GM18873 (cell line): ENCODE data around the gene CIC.

Experiments used
- ATAC-seq: cut with Tn5 transposase; IDR thresholded peaks from one replicate; pipeline ENCODE4 v1.9.1; 2021; ENCODE audit warnings: mild to moderate bottlenecking, moderate library complexity, moderate number of reproducible peaks; ENCODE audit not compliant: unreplicated experiment, low FRiP score

Gene CIC

GRCh38 chr19:42301646-42302203 is 32.7 kb downstream of the CIC start, which contains the start of gene PRR19:
Gene PRR19, plus strand, starts transcription at chr19:42302132. Its CDS starts 7,453 bp downstream, at chr19:42309585.
- no peak for ATAC-seq

GRCh38 chr19:42303101-42303464 is 34.0 kb downstream of the CIC start:
- ATAC-seq = no peak

- no peak for ATAC-seq
These were observed 34.8 kb downstream of the CIC start for GRCh38 chr19:42303876-42304275.

- no peak for ATAC-seq
These were observed 37.6 kb downstream of the CIC start for GRCh38 chr19:42306646-42307045.

DNA sequence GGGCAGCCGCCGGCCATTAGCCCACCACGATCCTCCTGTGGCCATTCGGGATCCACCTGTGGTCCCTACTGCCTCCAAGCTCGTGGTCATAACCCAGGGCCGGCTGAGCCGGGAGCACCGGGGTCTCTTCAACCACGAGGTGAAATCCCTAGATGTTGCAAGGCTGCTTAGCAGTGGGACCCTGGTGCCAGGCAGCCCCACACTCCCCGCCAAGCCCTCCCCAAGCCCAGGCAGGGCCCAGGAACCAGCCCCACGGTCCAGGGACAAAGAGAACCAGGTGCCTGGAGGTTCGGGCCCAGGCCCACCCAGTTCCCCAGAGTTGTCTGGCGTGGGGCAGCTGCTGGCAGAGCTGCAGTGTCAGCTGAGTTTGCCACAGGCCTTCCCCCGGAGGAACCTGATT is 40.6 kb downstream of the CIC start:
- no peak for ATAC-seq

DNA sequence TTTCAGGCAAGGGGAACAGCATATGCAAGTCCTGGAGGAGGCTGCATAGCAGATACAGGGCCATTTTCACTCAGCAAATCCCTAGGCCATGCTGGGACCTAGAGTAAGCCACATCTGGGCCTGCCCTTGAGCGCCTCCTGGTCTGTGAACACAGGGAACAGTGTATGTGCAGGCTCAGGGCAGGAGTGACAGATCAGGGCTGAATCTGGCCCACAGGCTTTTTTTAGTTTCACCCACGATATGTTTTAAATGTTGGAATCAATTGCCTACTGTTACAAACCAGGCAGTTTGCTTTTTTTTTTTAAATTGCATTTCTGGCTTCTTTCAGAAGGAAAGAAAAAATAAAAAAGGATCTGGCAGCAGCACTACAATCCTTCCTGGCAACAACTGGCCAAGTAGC is 42.6 kb downstream of the CIC start:
- ATAC-seq = no peak

GRCh38 chr19:42312370-42312769 is 43.3 kb downstream of the CIC start:
- ATAC-seq = no peak

- no peak for ATAC-seq
These were observed 44.2 kb downstream of the CIC start, which contains the start of gene TMEM145 for GRCh38 chr19:42313096-42313839. Gene TMEM145, plus strand, starts transcription at chr19:42313309. Its CDS starts 68 bp downstream, at chr19:42313377.

DNA sequence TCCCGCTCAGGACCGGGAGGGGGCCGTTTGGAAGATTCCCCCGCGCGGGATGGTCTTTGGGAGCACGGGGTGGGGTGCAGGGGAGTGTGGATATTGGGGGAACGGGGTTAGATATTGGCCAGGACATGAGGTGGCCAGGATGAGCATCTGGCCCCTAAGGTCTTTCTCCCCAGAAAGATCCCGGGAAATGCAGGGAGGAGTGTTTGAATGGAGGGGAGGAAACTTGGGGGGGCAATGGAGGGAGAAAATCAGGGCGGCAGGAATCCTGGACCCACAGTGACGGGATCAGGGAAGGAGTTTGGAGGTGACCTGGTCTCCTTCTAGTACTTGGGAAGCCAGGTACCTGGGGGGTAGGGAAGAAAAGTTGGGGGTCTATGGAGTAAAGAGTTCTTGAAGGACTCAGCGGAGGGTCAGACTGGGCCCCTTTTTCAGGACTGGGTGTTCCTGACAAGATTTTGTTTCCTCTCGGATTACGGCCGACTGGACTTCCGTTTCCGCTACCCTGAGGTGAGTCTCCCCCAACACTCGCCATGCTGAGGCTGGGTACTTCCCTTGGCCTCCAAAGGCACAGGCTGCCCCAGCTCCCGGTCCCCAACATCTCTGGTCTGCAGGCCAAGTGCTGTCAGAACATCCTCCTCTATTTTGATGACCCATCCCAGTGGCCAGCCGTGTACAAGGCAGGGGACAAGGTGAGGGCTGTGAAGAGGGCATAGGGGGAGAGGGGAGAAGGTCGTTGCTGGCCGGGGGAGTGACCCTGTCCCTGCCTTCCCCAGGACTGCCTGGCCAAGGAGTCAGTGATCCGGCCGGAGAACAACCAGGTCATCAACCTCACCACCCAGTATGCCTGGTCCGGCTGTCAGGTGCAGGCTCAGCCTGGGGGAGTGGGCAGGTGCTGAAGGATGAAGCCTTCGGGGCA is 45.0 kb downstream of the CIC start:
- no peak for ATAC-seq

DNA sequence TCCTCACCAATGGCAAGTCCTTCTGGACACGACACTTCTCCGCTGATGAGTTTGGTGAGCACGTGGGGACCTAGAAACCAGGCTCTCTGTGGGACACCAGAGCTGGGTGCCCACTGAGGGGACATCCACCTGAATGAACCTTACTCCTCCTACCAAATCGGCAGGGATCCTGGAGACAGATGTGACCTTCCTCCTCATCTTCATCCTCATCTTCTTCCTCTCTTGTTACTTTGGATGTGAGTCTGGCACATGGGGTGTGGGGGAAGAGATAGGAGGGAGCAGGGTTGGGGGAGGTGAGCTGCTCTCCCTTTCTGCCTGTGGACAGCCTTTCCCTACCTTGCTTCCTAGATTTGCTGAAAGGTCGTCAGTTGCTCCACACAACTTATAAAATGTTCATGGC is 46.0 kb downstream of the CIC start:
- ATAC-seq = no peak

- ATAC-seq = no peak
These were observed 47.5 kb downstream of the CIC start for GRCh38 chr19:42316223-42317211.

GRCh38 chr19:42317535-42317934 is 48.5 kb downstream of the CIC start:
- no peak for ATAC-seq

- no peak for ATAC-seq
These were observed 53.3 kb downstream of the CIC start for GRCh38 chr19:42322305-42322704.

- no peak for ATAC-seq
These were observed 54.4 kb downstream of the CIC start for GRCh38 chr19:42323473-42323851.

- ATAC-seq = no peak
These were observed 55.0 kb downstream of the CIC start for GRCh38 chr19:42323852-42324654.

DNA sequence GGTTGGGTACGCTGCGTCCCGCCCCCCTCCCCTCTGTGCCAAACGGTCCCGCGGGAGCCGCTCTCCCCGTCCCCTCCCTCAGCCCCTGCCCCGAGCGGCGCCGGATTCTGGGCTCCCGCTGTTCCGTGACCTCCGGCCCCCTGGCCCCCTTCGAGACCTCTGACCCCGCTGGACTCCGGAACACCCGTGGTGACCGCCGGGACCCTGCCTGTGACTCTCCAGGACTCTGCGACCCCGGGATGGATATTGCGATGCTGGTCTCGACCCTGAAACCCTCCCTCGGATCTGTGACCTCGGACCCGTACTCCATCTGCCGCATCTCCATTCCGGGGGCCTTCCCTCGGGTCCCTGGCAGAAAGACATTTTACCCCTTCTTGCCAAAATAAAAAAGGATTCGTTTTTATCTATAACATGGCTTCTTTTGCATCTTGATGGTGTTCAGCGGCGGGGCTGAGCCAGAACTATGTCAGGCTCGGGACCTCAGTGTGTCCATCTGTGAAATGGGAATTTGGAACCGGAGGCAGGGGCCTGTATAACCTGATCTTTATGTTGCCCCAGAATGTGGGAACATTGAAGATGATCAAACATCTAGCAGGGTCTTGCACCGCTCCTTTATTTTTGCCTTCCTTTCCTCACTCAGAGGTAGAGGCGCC is 55.7 kb downstream of the CIC start:
- ATAC-seq = no peak

GRCh38 chr19:42325308-42325895 is 56.4 kb downstream of the CIC start, which contains the start of gene MEGF8:
Gene MEGF8, plus strand, starts transcription at chr19:42325635. Its CDS starts 609 bp downstream, at chr19:42326244.
- ATAC-seq = peak; percentile 91
